ACHN (cell line): ENCODE measurements around the gene ACADVL.

ENCODE experiments used
- DNase-seq: peaks from one replicate; pipeline ENCODE4 v3.0.0-alpha.2; 2015
- in situ Hi-C: cut with HindIII; loops from 2 replicates; pipeline ENCODE4 v1.10.0; 2017; ENCODE audit warnings: low sequenced_read_pairs, low pct_ligation_motif_present, low pct_unique_long_range_greater_than_20kb

Gene ACADVL

DNA sequence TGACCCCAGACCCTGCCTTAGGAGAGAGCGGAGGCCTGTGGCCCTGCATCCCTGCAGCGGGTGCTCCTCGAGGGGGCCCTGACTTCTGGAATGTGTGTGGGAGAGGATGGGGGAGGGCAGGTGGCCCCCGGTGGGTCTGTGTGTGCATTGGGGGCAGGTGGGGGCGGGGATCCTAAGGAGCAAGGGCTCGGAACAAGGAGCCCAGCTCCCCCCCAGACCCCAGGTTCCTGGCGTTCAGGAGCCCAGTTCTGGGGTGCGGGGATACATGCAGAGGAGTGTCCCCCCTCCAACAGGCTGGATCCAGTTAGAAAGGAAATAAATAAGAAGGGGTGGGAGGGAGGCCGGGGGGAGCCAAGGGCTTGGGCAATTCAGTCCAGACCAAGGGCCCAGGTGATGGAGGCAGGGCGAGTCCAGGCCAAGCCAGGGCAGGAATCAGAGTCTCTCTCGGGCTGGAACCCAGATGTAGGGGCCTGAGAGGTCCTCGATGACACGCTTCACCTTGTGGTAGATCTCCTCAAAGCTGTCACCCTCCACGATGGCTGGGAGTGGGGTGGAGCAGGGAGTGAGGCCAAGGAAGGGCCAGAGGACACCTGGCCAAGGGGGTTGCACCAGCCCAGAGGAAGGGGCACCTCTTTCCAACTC lies 29.3 kb upstream of the ACADVL start:
- in situ Hi-C loops = no loop called here
- DNase-seq = no peak

DNA sequence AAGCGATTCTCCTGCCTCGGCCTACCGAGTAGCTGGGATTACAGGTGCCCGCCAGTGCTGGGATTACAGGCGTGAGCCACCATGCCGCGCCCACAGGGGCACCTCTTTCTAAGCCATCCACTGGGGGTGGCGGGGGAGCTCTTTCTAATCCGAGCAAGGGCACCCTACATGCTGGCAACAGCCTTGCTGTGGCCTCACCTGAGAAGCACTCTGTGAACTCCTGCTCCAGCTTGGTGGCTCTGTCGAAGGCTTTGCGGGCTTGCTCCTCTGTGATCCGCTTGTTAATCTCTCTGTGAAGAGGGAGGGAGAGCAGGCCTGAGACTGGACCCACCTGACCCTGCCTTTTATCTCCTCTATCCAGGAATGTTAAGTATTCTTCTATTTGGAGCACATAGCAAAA lies 28.7 kb upstream of the ACADVL start:
- in situ Hi-C loops = no loop called here
- no peak for DNase-seq

DNA sequence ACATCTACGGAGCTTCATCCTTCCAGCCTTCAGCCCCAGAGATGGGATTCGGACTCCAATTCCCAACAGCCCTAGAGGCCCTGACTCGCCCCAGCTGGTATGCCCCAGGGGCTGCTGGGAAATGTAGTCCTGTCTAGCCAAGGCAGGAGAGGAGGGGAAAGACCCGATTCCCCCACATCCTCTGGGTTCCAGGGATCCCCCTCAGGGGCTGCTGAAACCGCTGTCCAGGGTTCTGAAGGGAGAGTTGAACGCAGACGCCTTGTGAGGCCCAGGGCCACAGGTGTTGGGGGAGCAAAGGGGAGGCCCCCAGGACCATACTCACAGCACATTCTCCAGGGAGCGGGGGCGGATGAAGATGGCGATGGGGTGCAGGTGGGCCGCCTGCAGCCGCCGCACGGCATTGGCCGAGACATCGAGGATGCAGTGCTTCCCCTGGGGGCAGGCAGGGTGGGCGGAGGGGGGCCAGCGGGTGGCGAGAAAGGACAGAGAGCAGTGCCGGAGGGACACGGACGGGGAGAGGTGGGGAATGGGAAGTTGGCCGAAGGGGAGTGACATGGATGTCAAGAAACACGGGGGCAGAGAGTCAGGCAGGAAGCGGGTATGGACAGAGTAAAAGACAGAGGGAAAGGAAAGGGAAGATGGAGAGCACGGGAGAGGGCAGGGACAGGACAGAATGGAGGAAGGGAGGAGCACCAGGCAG lies 28.0 kb upstream of the ACADVL start:
- in situ Hi-C loops = no loop called here
- DNase-seq = peak; percentile 52

DNA sequence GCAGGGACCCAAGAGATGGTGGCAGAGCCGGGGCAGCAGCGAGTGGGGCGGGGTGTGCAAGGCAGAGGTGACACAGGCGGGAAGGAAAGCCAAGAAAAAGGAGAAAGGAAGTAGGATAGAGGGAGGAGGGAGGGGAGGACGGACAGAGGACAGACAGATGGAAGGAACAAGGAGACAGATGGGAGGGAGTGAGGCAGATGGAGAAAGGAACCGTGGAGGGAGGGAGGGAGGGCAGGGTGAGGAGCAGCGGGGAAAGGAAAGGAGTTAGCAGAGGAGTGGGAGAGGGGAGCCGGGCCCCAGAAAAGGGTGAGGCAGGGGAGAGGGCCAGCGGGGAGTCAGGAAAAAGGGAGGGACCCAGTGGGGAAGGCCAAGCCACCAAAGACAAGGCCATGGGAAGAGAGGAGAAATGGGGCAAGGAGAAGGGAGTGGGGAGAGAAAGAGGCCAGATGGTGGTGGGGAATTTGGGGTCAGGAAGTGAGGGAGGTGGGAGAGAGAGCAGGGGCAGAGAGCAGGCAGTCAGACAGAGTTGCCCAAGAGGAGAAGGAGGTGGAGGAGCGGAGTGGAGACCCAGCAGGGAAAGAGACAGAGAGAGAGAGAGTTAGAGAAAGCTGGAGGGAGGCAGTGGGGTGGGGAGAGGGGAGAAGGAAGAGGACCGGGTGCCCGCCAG lies 27.3 kb upstream of the ACADVL start:
- in situ Hi-C loops = no loop called here
- no peak for DNase-seq

DNA sequence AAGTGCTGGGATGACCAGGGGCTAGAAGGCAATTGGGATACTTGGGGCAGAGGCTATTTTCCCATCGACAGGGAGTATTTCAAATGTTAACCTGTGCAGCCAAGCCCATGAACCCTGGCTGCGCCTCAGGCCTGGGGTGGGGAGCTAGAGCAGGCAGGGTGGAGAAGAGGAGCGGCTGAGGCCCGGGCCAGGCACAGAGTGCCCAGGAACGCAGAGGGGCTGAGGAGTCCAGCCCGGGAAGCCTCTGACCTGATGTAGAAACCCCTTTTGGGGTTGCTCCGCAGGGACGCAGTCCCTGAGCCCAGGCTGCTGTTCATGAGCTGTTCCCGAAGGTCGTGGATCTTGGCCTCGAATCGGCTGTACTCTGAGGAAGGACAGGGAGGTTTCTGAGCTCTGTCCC lies 23.8 kb upstream of the ACADVL start:
- DNase-seq = no peak
- in situ Hi-C loops = no loop called here

DNA sequence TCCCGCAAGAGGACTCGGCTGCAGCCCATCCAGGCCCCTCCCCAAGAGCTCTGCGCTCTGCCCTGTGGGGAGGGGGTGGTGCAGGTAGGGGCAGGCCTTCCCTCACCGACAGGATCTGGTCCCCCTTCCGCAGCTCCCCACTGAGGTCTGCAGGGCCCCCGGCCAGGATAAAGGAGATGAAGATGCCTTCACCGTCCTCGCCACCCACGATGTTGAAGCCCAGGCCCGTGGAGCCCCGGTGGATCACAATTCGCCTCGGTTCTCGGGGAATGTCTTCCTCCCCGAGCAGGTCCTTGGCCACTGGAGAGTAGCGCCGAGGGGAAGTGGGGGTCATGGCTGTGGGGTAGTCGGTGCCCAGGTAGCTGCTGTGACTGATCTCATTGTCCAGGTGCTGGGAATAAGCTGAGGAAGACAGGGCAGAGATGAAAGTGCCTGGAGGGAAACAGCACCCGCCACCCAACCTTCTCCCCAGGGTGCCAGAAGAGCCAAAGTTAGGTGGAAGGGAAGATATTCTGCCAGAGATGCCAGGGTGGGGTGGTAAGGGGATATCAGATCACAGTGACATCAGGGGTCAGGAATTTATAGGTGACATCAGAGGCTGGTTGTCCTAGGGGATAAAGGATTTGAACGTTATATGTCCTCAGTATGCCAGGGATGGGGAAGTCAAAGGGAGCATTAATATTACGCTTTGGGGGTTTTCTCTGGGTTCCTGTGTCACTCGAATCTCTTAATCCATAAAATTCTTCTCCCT lies 22.9 kb upstream of the ACADVL start:
- in situ Hi-C loops = no loop called here
- no peak for DNase-seq

DNA sequence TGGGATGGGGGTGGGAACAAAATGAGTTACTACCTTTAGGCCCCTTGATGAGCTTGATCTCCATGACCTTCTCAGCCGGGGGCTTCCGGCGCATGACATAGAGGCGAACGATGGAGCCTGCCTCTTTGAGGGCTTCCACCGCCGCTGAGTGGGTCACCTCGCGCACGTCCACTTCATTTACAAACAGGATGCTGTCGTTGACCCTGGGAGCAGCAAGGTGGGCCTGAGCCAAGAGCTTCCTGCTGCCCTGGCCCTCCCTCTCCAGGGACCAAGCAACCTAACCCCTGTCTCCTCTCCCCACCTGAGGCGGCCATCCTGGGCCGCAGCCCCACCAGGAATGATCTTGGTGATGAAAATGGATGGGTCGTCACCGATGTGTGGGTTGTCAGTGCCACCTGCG lies 16.3 kb upstream of the ACADVL start:
- DNase-seq = no peak
- in situ Hi-C loops = no loop called here

DNA sequence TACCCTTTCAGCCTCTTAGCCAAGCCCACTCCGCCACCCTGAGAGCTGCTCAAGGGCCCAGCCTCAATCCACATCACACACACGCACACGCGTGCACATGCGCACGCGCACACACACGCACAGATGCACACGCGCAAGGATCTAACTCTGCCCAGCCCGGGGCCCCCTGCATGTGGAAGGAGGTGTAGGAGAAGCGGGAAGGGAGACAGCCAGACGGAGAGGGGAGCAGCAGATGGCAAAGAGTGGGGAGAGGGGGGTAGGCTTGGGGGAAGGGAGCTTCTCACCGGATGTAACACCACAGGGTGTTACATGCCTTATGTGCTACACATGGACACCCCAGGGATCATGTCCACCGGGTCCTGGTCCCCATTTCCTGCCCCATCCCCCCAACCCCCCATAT lies 15.4 kb upstream of the ACADVL start:
- no peak for DNase-seq
- in situ Hi-C loops = no loop called here

DNA sequence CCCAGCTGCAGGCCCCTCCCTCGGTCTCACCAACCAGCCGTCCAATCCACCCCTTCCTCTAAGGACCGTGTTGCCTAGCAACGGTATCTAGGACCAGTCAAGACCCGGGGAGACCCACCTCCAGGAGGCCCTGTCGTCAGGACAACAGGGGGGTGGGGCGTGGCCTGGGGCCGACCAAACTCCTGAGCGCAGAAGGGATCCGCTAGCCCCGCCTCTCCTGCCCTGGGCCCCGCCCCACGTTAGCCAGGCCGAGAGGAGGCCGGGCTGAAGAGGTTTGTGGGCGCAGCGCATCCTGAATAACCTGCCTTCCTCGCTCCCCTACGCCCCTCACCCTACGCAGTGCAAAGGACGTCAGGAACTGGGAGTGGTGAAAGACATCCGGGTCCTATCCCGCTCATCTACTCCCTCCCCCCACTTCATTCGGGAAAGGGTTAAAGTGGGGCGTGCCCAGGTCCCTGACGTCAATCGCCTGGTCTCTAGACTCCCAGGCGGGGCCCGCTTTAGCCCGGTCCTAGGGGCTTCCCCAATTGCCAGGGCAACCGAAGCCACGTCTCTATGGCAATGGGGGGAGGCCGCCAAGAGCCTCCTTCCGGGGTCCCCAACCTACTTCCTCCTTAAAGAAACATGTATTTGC lies 14.8 kb upstream of the ACADVL start:
- in situ Hi-C loops = no loop called here
- peak; percentile 75 for DNase-seq

DNA sequence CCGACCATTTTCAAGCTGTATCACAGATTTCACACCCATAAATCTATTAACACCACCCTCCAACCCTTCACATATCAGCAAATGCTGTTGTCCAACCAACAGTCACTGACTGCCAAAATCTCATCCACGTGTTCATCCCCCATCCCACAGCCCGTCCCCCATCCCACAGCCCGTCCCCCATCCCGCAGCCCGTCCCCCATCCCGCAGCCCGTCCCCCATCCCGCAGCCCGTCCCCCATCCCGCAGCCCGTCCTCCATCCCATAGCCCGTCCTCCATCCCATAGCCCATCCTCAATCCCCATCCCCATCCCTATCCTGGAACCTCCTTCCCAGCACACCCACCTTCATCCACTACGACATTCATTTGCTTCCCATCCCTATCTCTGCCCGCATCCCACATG lies 14.2 kb upstream of the ACADVL start:
- no peak for DNase-seq
- in situ Hi-C loops = no loop called here

DNA sequence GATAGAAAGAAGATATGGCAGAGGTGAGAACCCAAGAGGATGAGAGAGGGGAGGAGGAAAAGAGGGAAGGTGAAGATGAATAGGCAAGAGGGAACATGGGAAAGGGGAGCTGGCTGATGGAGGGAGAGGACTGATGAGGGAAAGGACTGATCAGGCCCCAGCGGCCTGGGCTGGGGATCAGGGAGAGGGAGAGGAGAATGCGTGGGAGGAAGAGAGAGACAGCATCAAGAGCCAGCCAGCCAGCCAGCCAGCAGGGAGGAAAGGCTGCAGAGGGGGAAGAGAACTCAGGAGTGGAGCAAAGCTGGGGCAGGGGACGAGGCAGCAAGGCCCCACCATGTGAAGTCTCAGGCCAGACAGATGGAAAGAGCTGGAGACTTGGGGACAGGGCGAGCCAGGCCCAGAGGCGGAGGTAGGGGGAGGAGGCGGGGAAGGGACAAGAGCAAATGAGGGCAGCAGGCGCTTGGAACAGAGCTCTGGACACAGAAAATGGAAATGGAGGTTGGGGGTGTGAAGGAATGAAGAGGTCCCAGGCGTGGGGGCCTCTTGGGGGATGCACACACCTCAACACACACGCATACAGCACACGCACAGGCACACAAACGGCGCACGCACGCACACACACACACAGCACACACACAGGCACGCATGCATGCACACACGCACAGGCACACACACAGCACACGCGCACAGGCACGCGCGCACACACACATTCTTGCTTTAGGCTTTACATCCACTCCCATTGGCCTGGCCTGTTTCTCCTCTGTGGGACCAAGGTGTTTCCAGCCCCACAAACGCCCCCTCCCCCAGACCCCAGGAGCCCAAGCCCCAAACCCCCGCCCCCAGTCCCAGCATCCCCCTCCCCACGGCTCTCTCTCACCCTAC lies 12.4 kb upstream of the ACADVL start:
- in situ Hi-C loops = no loop called here
- DNase-seq = no peak

DNA sequence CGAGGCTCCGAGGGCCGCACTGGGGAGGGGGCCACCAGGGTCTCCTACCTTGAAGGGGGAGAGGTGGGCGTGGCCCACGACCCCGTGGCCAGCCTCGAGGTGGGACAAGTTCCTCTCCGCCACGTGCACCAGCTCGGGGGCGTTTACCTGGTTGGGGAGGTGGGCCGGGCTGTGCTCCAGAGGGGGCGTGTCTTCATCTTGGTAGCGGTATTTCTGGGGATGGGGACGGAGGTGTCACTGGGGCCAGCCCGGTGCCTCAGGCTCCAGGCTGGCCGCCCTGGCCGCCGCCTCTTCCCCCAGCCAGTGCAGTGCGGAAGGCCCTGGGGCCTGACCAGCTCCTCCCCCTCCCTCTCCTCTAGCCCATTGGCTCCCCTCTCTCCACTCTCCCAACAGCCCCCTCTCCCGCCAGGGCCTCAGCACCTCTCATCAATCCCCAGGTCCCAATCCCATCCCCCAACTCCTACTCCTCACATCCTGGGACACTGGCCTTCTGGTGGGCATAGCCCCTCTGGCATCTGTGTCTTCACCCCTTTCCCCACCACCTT lies 11.6 kb upstream of the ACADVL start:
- no peak for DNase-seq
- in situ Hi-C loops = no loop called here

DNA sequence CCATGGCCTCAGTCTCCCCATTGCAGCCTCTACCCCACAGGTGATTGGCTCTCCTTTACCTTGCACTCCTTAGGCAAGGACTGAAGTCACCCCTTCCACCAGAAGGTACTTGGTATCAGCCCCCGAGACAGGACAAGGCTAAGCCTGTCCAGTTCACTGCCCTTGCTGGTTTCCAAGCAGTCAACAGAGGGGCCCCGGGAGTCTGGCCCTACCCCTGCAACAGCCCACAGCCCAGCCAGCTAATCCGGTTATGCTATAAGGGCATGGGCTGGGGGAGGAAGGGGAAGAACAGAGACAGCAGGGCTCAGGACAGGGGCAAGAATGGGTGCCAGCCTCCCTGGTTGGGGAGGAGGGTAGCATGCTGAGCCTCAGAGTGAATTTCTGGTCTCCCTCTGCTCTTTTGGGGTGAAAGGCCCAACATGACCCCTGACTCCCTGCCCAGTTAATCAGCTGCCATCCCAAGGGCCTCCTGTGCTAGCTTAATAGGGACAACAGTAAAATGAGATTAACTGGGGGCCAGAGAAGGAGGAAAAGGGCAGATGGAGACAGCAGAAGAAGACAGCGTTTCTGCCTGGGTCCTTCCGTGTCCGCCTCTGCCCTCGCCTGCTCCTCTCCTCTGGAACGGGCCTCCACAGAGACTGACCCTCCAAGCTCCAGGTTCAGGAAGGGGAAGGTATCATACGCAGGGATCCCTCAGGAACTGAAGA lies 10.8 kb upstream of the ACADVL start:
- no peak for DNase-seq

DNA sequence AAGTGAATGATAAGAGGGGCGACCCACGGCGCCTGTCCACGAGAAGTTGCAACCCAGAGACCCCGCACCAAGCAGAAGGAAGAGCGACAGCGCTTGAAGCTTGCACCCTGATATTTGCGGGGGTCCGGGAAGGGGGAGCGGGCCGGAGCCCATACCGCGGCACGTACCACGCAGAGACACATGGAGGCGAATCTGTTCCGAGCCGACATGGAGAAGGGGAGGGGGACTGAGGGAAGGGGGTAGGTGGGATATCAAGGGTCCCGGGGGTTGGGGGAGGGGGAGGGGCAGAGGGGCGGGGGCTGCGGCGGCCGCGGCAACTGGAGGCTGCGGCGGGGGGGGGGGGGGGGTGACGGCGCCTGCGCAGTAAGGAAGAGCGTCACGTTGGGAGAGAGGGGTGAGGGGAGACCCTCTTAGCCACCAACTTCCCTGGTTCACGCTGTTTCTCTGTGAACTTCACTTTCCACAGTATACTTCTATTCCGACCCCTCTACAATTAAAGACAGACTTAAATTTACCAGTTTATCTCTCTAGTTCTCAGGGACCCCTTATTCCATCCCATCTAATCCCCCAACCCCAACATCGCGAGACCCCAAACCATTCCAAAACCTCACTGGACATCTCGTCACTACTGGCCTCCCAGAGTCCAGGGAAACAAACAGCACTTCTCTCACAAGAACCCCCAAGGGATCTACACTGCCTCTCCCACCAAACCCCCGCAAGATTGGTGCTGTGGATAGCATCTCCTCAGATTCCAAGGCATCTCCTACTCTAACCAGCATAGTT lies 8.1 kb upstream of the ACADVL start:
- no peak for DNase-seq
- in situ Hi-C loops = no loop called here

More for the DNA sequence above, 10.8 kb upstream of the ACADVL start:
- in situ Hi-C loops = no loop called here

DNA sequence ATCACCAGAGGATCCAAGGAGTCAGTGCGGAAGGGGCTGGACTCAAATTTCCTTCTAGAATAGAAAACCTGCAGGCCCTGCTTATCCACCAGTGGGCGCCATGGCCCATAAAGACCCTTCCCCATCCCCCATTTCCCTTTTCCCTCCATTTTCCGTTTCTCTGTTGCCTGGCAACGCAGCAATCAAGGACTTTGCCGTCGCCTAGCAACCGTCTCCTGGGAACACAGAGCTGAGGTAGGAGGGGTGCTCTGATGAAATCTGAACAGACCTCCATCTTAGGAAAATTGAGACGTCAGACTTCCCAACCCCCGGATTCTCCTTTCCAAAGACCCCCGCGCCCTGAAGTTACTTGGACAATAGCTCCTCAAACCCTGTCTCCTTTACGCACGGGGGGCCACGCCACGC lies 5.8 kb upstream of the ACADVL start:
- in situ Hi-C loops = no loop called here

DNA sequence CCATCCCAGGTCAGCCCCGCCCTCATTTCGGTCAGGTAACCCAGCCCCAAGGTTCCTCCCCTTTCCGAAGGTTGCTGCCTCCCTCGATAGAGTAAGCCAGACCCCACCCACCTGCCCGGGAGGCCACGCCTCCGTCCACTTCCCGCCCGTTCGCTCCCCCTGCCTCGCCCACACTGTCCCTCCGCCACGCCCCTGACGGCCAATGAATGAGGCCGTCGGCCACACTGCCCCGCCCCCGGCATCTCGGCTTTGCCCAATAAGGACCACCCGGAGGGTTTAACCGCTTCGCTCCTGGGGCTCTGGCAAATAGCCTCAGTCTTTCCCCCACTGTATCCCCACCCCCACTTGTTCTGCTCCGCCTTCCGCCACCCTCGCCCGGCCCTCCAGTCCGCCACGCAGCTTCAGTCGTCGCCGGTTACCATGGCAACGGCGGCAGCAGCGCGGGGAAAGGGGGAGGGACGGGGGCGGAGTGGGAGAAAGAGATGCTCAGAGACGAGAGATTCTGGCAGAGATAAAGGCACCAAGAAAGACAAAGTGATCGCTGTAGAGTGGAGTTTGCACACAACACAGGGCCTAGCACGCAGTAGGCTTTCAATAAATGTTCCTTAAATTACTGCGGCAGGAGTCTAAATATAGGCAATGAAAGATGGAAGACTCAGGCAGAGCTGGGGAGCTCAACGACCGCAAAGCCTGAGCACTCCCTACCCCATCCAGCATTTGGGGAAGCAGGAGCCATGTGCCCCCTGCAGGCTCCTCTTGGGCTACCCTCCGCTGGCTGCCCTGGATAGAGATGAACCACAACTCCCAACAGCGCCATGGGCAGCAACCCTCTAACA lies 5.2 kb upstream of the ACADVL start:
- in situ Hi-C loops = no loop called here
- DNase-seq = peak; percentile 99

More for the DNA sequence above, 5.8 kb upstream of the ACADVL start:
- peak; percentile 73 for DNase-seq
